GM18519 (cell line): Measurements from ENCODE around the gene GJC2.
"Not testable (repeated sequence)": the region's sequence is repeated elsewhere in the genome, so short reads cannot be mapped to it uniquely, and the experiment has no call there.

Experiments
- ATAC-seq: cut with Tn5 transposase; IDR thresholded peaks from one replicate; pipeline ENCODE4 v1.9.1; 2021; ENCODE audit warnings: mild to moderate bottlenecking, moderate library complexity; ENCODE audit not compliant: unreplicated experiment, low FRiP score

The GJC2 gene

GRCh38 chr1:228181645-228182034 lies 31.9 kb downstream of the GJC2 start:
- ATAC-seq: no peak

- ATAC-seq: no peak
These were observed 32.7 kb downstream of the GJC2 start for GRCh38 chr1:228182296-228183030.

DNA sequence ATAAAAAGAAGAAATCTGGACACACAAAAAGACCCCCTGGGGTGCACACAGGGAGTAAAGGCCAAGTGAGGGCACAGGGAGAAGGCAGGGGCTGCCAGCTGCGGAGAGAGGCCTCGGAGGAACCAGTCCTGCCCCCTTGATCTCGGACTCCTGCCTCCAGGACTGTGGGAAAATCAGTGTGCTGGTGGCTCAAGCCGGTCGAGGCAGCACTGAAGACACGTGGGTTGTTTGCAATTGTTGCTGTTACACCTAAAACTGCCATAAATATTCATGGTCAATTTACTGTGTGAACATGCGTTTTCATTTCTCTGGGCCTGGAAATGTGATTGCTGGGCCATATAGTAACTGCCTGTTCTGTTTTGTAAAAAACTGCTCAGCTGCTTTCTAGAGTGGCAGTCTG lies 34.4 kb downstream of the GJC2 start:
- ATAC-seq: no peak

GRCh38 chr1:228185641-228185965 lies 35.9 kb downstream of the GJC2 start:
- no peak for ATAC-seq

GRCh38 chr1:228188249-228188648 lies 38.5 kb downstream of the GJC2 start:
- ATAC-seq: not testable (repeated sequence)

DNA sequence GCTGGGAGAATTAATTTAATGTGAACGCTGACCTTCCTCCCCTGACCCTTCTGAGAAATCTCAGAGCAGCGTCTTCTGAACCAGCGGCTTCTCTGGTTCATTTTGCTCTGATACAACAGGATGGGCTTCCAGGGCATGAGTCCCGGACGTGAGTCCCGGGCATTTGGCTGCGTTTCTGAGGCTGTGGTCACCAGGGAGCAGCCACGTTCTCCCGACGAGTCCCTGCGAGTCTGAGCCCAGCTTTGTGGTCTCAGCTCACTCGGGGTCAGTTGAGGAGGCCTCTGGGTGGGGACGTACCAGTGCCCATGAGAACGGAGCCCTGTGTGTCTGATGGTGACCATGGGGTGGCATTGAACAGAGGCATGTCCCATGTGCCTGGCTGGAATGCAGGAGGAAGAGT lies 40.5 kb downstream of the GJC2 start:
- no peak for ATAC-seq

GRCh38 chr1:228190778-228191177 lies 41.0 kb downstream of the GJC2 start:
- no peak for ATAC-seq

- ATAC-seq: no peak
These were observed 44.7 kb downstream of the GJC2 start for GRCh38 chr1:228194436-228194835.

DNA sequence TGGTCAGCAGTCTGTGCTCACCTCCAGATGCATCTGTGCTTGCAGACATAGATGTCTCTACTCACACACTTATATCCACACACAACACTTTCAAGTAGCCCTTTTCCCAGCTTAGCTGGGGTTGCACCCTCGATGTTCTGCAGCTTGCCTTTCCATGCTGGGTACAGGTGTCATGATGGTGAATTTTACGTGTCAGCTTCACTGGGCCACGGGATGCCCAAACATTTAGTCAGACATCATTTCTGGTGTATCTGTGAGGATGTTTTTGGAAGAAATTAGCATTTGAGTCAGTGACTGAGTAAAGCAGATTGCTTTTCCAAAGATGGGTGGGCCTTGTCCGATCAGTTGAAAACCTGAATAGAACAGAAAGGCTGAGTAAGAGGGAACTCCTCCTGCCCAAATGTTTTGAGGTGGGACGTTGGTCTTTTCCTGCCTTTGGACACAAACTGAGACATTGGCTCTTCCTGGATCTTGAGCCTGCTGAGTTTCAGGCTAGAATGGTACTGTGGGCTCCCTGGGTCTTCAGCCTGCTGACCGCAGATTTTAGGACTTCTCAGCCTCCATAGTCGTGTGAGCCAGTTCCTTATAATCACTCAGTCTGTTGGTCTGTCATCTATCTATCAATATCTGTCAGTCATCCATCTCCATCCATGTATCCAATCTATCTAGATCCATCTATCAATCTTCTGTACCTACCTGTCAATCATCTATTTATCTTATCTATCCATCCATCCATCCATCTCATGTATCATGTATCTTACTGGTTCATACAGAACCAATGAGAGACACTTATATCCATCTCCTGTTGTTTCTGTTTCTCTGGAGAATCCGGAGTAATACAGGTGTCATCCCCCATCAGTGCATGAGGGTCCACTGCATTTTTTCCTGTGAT lies 45.4 kb downstream of the GJC2 start:
- no peak for ATAC-seq

- ATAC-seq: no peak
These were observed 47.9 kb downstream of the GJC2 start for GRCh38 chr1:228197555-228198147.

DNA sequence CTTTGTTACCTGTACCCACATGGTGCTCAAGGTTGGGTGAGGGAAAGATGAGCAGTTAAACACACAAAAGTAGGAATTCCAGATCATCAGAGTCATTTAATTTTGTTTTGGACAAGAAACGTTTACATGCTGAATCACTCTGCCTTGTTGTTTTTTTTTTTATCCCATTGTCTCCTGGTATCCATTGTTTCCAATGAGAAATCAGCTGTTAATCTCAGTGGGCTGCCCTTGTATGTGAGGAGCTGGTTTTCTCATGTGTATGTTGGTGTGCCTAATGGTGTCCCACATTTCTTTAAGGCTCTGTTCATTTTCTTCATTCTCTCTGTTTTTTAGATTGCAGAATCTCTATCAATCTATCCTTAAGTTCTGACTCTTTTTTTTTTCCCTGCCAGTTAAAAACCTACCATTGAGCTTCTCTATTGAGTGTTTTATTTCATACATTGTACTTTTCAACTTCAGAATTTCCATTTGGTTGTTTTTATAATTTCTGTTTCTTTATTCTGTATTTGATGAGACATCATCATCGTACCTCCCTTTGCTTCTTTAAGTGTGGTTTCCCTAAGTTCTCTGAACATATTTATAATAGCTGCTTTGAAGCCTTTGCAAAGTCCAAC lies 49.4 kb downstream of the GJC2 start:
- no peak for ATAC-seq

DNA sequence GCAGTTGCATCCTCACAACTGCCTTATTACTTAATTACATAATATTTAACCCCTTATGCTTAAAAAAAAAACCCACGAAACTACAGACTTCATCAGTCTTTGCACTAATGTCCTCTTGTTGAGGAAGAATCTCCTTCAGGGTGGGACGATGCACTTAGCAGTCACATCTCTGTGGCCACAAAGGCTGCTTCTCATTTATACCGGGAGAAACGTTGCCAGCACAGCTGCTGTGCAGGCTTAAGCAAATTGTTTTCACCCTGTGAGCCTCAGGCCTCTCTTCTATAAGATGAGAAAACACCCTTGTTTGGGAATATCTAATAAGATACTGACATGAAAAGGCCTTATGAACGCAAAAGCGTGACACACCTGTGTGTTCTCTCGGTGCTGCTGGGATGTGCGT lies 55.2 kb downstream of the GJC2 start:
- ATAC-seq: no peak

DNA sequence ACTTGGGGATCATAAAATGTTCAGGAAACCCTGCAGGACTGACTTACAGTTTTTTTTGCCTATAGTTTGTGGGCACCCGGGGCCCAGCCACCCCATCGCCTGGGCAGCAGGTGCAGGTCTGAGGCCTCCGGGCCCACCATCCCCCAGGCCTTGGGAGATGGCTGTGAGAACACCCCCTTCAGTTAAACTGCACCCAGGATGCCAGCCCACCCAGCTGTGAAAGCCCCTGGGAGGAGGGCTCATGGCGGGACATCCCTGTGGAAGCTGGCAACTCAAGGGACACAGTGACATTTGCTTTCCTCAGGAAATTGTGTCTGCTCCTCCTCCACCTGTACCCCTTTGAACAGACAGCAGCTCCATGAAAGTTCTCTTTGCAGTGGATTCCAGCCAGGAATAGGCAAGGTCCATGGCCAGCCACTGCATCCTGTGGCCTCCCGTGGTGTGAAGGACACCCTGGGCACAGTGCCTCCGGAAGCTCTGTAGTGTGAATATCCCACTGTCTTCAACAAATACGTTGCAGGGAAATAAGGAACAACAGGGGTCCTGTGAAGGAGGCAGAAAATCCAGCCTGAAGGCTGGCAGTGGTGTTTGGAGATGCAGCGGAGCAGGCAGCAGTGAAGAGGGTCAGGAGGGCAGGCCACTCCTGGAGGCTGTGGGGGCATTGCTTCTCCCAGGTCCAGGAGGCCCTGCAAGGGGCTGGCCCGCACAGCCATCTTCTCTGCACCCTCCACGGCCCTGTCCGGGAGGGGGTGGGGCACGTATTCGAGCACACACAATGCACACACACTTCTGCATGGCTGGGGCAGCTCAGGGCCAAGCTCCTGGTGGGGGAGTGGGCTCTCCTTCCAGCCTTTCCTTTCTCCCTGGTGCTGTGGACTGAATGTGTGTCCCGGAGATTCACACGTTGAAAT lies 56.1 kb downstream of the GJC2 start:
- no peak for ATAC-seq

GRCh38 chr1:228206582-228207351 lies 57.0 kb downstream of the GJC2 start:
- ATAC-seq: no peak

- ATAC-seq: no peak
These were observed 57.7 kb downstream of the GJC2 start for GRCh38 chr1:228207381-228207810.

DNA sequence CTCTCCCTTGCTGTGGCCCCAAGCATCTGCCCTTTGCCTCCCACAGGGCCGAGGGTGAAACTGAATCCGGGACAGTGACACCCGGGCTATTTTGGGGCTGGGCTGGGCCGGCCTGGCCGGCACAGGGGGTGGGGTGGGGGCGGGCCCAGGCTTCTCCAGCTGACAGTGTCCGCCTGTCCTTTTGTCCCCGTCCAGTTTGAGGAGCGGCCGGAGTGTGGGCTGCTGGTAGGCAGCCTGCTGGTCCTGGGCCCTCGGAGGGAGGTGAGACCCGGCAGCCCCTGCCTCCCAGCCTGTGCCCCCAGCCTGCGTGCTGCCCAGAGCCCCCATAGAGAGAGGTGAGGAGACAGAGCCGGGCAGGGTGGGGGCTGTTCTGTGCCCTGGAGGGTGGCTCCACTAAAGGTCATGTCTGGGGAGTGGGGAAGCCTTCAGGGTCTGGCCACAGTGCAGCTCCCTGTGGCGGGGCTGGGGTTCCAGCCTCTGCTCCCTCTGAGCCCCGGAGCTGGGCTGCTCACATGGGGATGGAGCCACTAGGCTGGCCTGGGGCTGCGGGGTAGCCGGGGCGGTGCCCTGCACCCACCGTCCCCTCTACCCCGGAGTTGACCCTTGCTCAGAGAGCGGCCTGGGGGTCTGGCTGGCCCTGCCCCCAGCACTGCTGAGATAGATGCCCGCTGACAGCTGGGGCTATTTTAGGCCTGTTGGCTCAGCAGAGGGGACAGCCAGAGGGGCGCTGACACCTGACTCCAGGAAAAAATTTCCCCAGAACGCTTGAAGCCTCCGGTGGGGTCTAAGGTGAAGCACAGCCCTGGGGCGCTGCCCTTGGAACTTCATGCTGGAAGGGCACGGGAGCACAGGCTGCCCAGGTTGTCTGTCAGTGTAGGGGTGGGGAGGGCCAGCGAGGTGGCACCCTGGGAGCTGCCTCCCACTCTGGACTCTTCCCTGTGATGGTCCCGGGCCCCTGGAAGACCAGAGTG lies 58.4 kb downstream of the GJC2 start, which contains the start of gene OBSCN:
Gene OBSCN (plus strand): TSS at position 194 of the 971 bp plus-strand sequence. CDS start 3,740 bp downstream, outside the sequence.
- ATAC-seq: no peak

DNA sequence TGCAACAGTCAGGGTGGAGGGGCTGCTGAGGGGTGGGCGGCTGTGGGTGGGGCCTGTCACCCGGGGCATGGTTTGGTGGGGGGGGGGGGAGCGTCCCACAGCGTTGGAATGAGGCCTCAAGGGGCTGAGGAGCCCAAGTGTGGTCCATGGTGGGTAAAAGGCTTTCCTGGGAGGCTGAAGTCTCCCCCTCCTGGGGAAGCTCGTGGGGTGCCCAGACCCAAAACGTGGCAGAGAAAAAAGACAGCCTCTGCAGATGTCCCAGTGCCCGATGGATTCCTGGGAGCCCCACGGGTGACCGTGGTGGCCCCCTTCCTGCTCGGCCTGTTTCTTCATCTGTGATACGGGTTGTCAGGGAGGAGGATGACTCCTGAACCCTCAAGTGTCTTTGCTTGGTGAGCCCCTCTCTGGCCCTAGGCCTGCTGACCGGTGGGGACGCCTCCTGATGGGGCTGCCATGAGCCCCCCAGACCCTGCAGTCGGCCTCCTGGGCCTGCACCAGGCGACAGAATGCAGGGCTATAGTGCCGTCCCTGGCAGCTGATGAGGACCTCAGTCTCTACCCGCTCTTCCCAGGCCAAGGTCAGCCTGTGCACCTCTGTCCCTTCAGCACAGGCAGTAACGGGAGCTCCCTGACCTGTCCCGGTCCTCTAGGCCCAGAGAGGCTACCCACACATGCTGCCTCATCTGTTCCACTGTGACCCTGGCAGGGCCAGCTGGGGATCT lies 59.3 kb downstream of the GJC2 start:
- no peak for ATAC-seq
